HG03196 (cell line): Measurements from ENCODE around the gene SLC27A5.
"Not testable (repeated sequence)": the region's sequence is repeated elsewhere in the genome, so short reads cannot be mapped to it uniquely, and the experiment has no call there.

Source experiments
- ATAC-seq: cut with Tn5 transposase; IDR thresholded peaks from one replicate; pipeline ENCODE4 v1.9.1; 2021; ENCODE audit not compliant: unreplicated experiment

Gene SLC27A5

GRCh38 chr19:58470837-58471543 is 40.8 kb downstream of the SLC27A5 start:
- ATAC-seq = not testable (repeated sequence)

GRCh38 chr19:58469241-58470013 is 42.4 kb downstream of the SLC27A5 start:
- no peak for ATAC-seq

- ATAC-seq = no peak
Observed at GRCh38 chr19:58468216-58468839, 43.5 kb downstream of the SLC27A5 start.

- ATAC-seq = peak; percentile 89
Observed at GRCh38 chr19:58466760-58467589, 44.8 kb downstream of the SLC27A5 start, which contains the start of gene ZNF324. Gene ZNF324 (plus strand): TSS chr19:58467080. CDS start chr19:58469186, 2,106 bp downstream.

- ATAC-seq = peak; percentile 21
Observed at GRCh38 chr19:58466089-58466759, 45.6 kb downstream of the SLC27A5 start.

- ATAC-seq = no peak
Observed at GRCh38 chr19:58460039-58460438, 51.8 kb downstream of the SLC27A5 start.

- no peak for ATAC-seq
Observed at GRCh38 chr19:58456111-58456510, 55.7 kb downstream of the SLC27A5 start.

GRCh38 chr19:58455306-58455705 is 56.5 kb downstream of the SLC27A5 start:
- ATAC-seq = no peak

- ATAC-seq = no peak
Observed at GRCh38 chr19:58453743-58454142, 58.0 kb downstream of the SLC27A5 start.

GRCh38 chr19:58451358-58452101 is 60.3 kb downstream of the SLC27A5 start, which contains the start of gene ZNF324B:
Gene ZNF324B (plus strand): TSS chr19:58451622. CDS start chr19:58453702, 2,080 bp downstream.
- peak; percentile 87 for ATAC-seq

- ATAC-seq = no peak
Observed at GRCh38 chr19:58450856-58451357, 60.9 kb downstream of the SLC27A5 start.

- ATAC-seq = not testable (repeated sequence)
Observed at GRCh38 chr19:58449980-58450379, 61.8 kb downstream of the SLC27A5 start.

GRCh38 chr19:58448860-58449259 is 62.9 kb downstream of the SLC27A5 start:
- ATAC-seq = not testable (repeated sequence)
